Measurements from ENCODE around the gene ATXN8OS. TPM values are rescaled to one million over a fixed set of nuclear protein-coding genes. Genes with fewer than 3 reads are reported as not detected.

Gene ATXN8OS
- total RNA-seq, 1 experiment from 2014 or later: not detected

- Histone ChIP-seq H2BK12ac (ENCODE audit: insufficient read length, low read depth, low read length) (no peak overlapping the region), H2BK15ac (ENCODE audit: low read depth, low read length) (no peak overlapping the region), H3K79me2 (ENCODE audit: insufficient read depth, low read length) (no peaks in the 10 kb centered on the region), H2BK20ac (ENCODE audit: low read depth, low read length, poor library complexity, severe bottlenecking) (no peak overlapping the region), H2BK120ac (ENCODE audit: low read depth, low read length, poor library complexity, severe bottlenecking) (no peak overlapping the region), H4K8ac (replicated peaks; ENCODE audit: insufficient read length, low read depth, low read length) (no peak overlapping the region), H3K4me2 (ENCODE audit: insufficient read depth, insufficient read length, low read length) (no peak overlapping the region), H4K91ac (ENCODE audit: insufficient read length, low read depth, low read length) (no peak overlapping the region), H3T11ph (ENCODE audit: low read length) (no peak overlapping the region), H2AFZ (ENCODE audit: low read length) (no peak overlapping the region), H3K56ac (ENCODE audit: insufficient read length, low read depth, low read length) (no peak overlapping the region), H3K23ac (ENCODE audit: insufficient read length, low read depth, low read length) (no peak overlapping the region), H3K9me3 (ENCODE audit: control insufficient read depth, low read depth, low read length) (no peaks in the 10 kb centered on the region), H4K20me1 (ENCODE audit: control insufficient read depth, insufficient read depth, insufficient read length) (no peaks in the 10 kb centered on the region), H3K4ac (ENCODE audit: low read depth, low read length) (no peak overlapping the region), H3K14ac (ENCODE audit: insufficient read depth, low read length) (no peak overlapping the region), H4K5ac (ENCODE audit: insufficient read length, low read depth, low read length) (no peak overlapping the region), H2AK5ac (ENCODE audit: insufficient read length, low read length) (no peak overlapping the region), H3K4me1 (ENCODE audit: insufficient read depth, low read length) (no peaks in the 10 kb centered on the region; the same call in 1 of the 2 replicates), H3K23me2 (ENCODE audit: insufficient read length, low read depth, low read length, poor library complexity, severe bottlenecking) (no peaks in the 10 kb centered on the region), H3K9ac (ENCODE audit: extremely low read depth, insufficient read length, low read length) (no peak overlapping the region), H2BK5ac (ENCODE audit: insufficient read length, low read length) (no peak overlapping the region), H3K27me3 (ENCODE audit: insufficient read depth, low read length) (no peaks in the 10 kb centered on the region), H3K18ac (ENCODE audit: insufficient read length, low read depth, low read length) (no peak overlapping the region), H3K27ac (ENCODE audit: insufficient read length, low read depth, low read length) (no peak overlapping the region), H3K79me1 (ENCODE audit: insufficient read depth, low read depth, low read length, poor library complexity, severe bottlenecking) (no peaks in the 10 kb centered on the region)
- no peak for DNase-seq
- Mint-ChIP-seq H3K4me3 (no peak overlapping the region), H3K36me3 (ENCODE audit: insufficient read depth in 1 of 3, low read depth in 3 of 3) (no peaks in the 10 kb centered on the region), H3K4me1 (peaks cover 7 to 9% of the 10 kb centered on the region in 2 experiments; a peak in 2 of 4 replicates), H3K27me3 (ENCODE audit: low read depth) (no peaks in the 10 kb centered on the region), H3K9me3 (no peaks in the 10 kb centered on the region; a peak in 3 of 5 replicates), H3K27ac (peak overlapping the region in 1 of 3 experiments; percentile 62; a peak in 1 of 7 replicates)
- WGBS (ENCODE audit: extremely low coverage, insufficient read length, low lambda C conversion rate): no CpG with 5 or more reads among the region's 5 CpGs
- TF ChIP-seq, protein P1, sequence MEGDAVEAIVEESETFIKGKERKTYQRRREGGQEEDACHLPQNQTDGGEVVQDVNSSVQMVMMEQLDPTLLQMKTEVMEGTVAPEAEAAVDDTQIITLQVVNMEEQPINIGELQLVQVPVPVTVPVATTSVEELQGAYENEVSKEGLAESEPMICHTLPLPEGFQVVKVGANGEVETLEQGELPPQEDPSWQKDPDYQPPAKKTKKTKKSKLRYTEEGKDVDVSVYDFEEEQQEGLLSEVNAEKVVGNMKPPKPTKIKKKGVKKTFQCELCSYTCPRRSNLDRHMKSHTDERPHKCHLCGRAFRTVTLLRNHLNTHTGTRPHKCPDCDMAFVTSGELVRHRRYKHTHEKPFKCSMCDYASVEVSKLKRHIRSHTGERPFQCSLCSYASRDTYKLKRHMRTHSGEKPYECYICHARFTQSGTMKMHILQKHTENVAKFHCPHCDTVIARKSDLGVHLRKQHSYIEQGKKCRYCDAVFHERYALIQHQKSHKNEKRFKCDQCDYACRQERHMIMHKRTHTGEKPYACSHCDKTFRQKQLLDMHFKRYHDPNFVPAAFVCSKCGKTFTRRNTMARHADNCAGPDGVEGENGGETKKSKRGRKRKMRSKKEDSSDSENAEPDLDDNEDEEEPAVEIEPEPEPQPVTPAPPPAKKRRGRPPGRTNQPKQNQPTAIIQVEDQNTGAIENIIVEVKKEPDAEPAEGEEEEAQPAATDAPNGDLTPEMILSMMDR (conservative IDR thresholded peaks at IDR 0.05): no peak
Observed at GRCh38 chr13:70170689-70171088, 63.1 kb downstream of the ATXN8OS start.
